Common myeloid progenitor, CD34-positive (primary cell): ENCODE results near the gene TMEM253.
A peak's percentile ranks its signal among the peaks of the same experiment; 100 is the strongest.

Experiments used
- CTCF ChIA-PET: fragments of 350-600 bp; sonication (Branson Sonifier 250); formaldehyde crosslinking; loops from one replicate; lab custom pipeline; 2021; ENCODE audit warnings: antibody characterized with exemption; lab: Charles Lee
- POLR2A ChIA-PET: fragments of 350-600 bp; sonication (Branson Sonifier 250); formaldehyde crosslinking; loops from one replicate; lab custom pipeline; 2021; ENCODE audit warnings: antibody characterized with exemption; lab: Charles Lee
- DNase-seq, 3 donors: peaks; one replicate each; pipeline versions ENCODE4 v3.0.0 to v3.0.0-alpha.2; 2013
- H3K27ac ChIP-seq, 2 experiments: 1 replicate in 1 of 2; 2 replicates in 1 of 2; pipeline ENCODE4 v1.7.0; 2013; ENCODE audit warnings: inconsistent platforms in 2 of 2, low read length in 2 of 2, mild to moderate bottlenecking in 2 of 2, low read depth in 1 of 2, moderate library complexity in 1 of 2; ENCODE audit not compliant: severe bottlenecking in 2 of 2, insufficient read depth in 1 of 2, poor library complexity in 1 of 2
- H3K27me3 ChIP-seq, 5 experiments: replicated peaks in 2 of 5; 1 replicate in 3 of 5; 2 replicates in 2 of 5; pipeline versions ENCODE4 v1.6.1 to v1.7.0; 2013; ENCODE audit warnings: low read length in 4 of 5, mild to moderate bottlenecking in 2 of 5, moderate library complexity in 2 of 5, inconsistent platforms in 1 of 5; ENCODE audit not compliant: insufficient read depth in 5 of 5, control insufficient read depth in 4 of 5
- H3K36me3 ChIP-seq, 4 experiments: 1 replicate in 2 of 4; 2 replicates in 2 of 4; pipeline versions ENCODE4 v1.6.1 to v1.7.0; 2013; ENCODE audit warnings: low read length in 3 of 4, control low read depth in 1 of 4, mild to moderate bottlenecking in 1 of 4; ENCODE audit not compliant: control insufficient read depth in 4 of 4, insufficient read depth in 4 of 4
- H3K4me1 ChIP-seq, 4 experiments: 1 replicate in 3 of 4; 2 replicates in 1 of 4; pipeline versions ENCODE4 v1.6.1 to v1.7.1; 2013; ENCODE audit warnings: low read length in 3 of 4, mild to moderate bottlenecking in 3 of 4, control low read depth in 1 of 4, inconsistent platforms in 1 of 4, moderate library complexity in 1 of 4; ENCODE audit not compliant: control insufficient read depth in 4 of 4, insufficient read depth in 4 of 4; ENCODE audit errors: control extremely low read depth in 1 of 4
- H3K4me3 ChIP-seq, 7 experiments: 1 replicate in 4 of 7; 2 replicates in 3 of 7; pipeline versions ENCODE4 v1.5.1 to v1.7.0; 2013; ENCODE audit warnings: mild to moderate bottlenecking in 7 of 7, low read length in 6 of 7, moderate library complexity in 6 of 7, inconsistent platforms in 2 of 7, low read depth in 2 of 7, control low read depth in 1 of 7; ENCODE audit not compliant: insufficient read depth in 4 of 7, control insufficient read depth in 1 of 7; ENCODE audit errors: extremely low read depth in 1 of 7
- H3K9me3 ChIP-seq, 5 experiments: 1 replicate in 4 of 5; 2 replicates in 1 of 5; pipeline versions ENCODE4 v1.6.1 to v1.7.1; 2013; ENCODE audit warnings: low read length in 4 of 5, mild to moderate bottlenecking in 2 of 5, inconsistent platforms in 1 of 5, low read depth in 1 of 5, moderate library complexity in 1 of 5; ENCODE audit not compliant: control insufficient read depth in 4 of 5, insufficient read depth in 2 of 5; ENCODE audit errors: control extremely low read depth in 1 of 5
- WGBS: methylation state at CpG from one replicate; pipeline ENCODE4 v1.1.5; 2013; ENCODE audit not compliant: insufficient coverage; 5-methylcytosine and 5-hydroxymethylcytosine counted together

The TMEM253 gene

DNA sequence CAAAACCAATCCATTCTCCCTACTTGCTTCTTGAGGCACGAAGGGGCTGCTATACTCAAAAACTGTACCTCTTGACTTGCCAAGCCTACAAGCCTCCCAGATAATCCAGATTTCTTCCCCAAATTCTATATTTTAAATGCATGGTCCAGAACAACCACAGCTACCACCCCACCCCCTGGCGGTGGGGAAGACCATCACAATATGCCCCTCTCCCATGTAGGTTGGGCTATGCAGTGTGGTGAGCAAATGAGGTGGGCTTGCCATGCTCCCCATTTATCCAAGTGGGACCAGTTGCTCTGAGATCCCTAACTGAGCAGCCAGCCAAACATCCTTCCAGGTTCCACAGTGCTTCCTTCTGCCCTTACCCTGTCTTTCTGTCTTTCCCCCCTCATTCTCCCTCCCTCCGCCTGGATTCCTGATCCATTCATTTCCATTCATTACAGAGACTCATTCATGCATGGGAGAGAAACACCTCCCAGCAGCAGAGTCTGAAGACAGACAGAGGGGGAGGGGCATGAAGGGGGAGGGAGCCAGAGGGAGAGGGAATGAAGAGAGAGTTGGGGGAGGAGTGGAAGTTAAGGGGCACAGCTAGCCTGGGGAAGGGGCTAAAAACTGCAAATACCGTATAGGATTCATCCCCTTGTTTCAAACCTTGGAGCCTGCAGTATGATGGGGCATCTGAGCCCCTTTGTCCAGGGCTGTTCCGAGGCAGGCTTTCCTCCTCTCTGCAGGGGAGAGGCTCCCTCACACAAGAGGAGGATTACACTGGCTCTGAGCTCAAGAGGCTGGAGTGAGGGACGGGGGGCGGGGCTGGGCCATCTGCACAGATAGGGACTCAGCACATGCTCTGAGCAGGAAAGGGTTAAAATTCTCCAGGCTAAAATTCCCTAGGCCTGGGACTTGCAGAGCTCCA is 6.8 kb upstream of the TMEM253 start:
- H3K4me3 ChIP-seq, result no peak overlapping the region
- no peak for DNase-seq
- H3K9me3 ChIP-seq, result no peaks in the 10 kb centered on the region
- POLR2A ChIA-PET, result no interaction called here
- H3K4me1 ChIP-seq, result peaks cover 3 to 24% (median 10%) of the 10 kb centered on the region in 4 experiments
- CTCF ChIA-PET, result interaction anchor here (1.6 to 7.4 kb wide), 11 partner anchors 11 to 90 kb away, joined by 5 to 204 read pairs (median 15); partner anchors contain the start of genes ARHGEF40, RNASE7 and TMEM253
- WGBS, result 93% methylated on average over 5 of the region's 7 CpGs
- no peak overlapping the region for H3K27ac ChIP-seq
- peaks cover 0 to 40% (median 15%) of the 10 kb centered on the region in 4 experiments for H3K36me3 ChIP-seq
- H3K27me3 ChIP-seq, result no peaks in the 10 kb centered on the region

GRCh38 chr14:21095430-21096205 is 5.2 kb upstream of the TMEM253 start:
- DNase-seq, result peak in 2 of 3 donors; percentile 37 to 44
- peaks cover 4 to 32% (median 19%) of the 10 kb centered on the region in 4 experiments for H3K4me1 ChIP-seq
- no peaks in the 10 kb centered on the region for H3K27me3 ChIP-seq
- H3K36me3 ChIP-seq, result peaks cover 0 to 26% (median 12%) of the 10 kb centered on the region in 4 experiments
- no peak overlapping the region for H3K4me3 ChIP-seq
- WGBS, result 70% methylated on average over 2 of the region's 6 CpGs
- peak overlapping the region in 1 of 2 experiments; percentile 7 for H3K27ac ChIP-seq
- CTCF ChIA-PET, result interaction anchor here (1.5 to 7.4 kb wide), 6 partner anchors 9 to 81 kb away, joined by 3 to 204 read pairs (median 120); partner anchors contain the start of genes ARHGEF40 and TMEM253
- POLR2A ChIA-PET, result interaction anchor here (0.8 kb wide), 1 partner anchor 27 kb away, joined by 3 read pairs; no protein-coding TSS in a partner anchor
- no peaks in the 10 kb centered on the region for H3K9me3 ChIP-seq

GRCh38 chr14:21096438-21096837 is 4.4 kb upstream of the TMEM253 start:
- peaks cover 4 to 32% (median 19%) of the 10 kb centered on the region in 4 experiments for H3K4me1 ChIP-seq
- CTCF ChIA-PET, result interaction anchor here (0.9 to 7.4 kb wide), 10 partner anchors 8 to 81 kb away, joined by 3 to 204 read pairs (median 7); partner anchors contain the start of genes ARHGEF40 and TMEM253

DNA sequence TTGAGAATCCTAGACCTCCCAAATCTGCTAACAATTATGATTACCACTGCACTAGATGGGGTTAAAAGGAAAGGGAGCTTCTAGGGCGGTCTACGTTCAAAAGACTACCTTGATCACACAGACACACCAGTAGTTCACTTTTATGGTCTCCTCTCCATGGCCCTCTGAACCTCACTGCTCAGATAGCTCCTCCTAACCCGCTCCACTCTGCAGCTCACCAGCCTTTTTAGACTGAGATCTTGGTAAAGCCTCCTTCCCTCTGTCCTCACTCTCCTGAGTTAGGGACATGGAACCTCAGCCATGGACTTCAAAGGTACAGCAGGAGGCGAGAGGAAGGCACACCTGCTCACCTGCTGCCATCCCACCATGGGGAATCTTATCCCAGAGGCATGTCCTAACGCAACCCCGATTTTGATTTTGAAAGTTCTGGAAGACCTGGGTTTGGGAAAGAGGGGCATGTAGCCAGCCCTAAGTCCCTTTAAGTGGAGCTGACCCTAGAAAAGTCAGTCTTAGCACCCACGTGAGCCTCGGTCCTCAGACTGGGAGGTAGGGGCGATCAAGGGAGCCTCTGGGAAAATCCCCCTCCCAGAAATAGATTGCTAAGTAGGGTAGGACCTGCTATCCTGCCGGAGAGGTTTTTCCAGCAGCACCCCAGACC is 3.8 kb upstream of the TMEM253 start:
- H3K36me3 ChIP-seq, result peaks cover 0 to 11% (median 4%) of the 10 kb centered on the region in 4 experiments
- H3K27ac ChIP-seq, result peak overlapping the region in 1 of 2 experiments; percentile 9
- WGBS, result 86% methylated on average over 5 of the region's 10 CpGs
- no peaks in the 10 kb centered on the region for H3K9me3 ChIP-seq
- H3K4me1 ChIP-seq, result peaks cover 4 to 35% (median 22%) of the 10 kb centered on the region in 4 experiments
- ChIA-PET CTCF (interaction anchor here (0.9 to 7.4 kb wide), 10 partner anchors 8 to 82 kb away, joined by 3 to 204 read pairs (median 7); partner anchors contain the start of genes ARHGEF40 and TMEM253), POLR2A (interaction anchor here (0.7 kb wide), 1 partner anchor 25 kb away, joined by 3 read pairs; no protein-coding TSS in a partner anchor)
- DNase-seq, result no peak
- H3K4me3 ChIP-seq, result peak overlapping the region in 4 of 7 experiments; percentile 41 to 70 (median 58)
- H3K27me3 ChIP-seq, result peaks cover 0 to 2% (median 0%) of the 10 kb centered on the region in 5 experiments

More at GRCh38 chr14:21096438-21096837, 4.4 kb upstream of the TMEM253 start:
- Histone ChIP-seq H3K36me3 (peaks cover 0 to 18% (median 7%) of the 10 kb centered on the region in 4 experiments), H3K9me3 (no peaks in the 10 kb centered on the region), H3K4me3 (no peak overlapping the region), H3K27me3 (peaks cover 0 to 2% (median 0%) of the 10 kb centered on the region in 5 experiments), H3K27ac (no peak overlapping the region)
- POLR2A ChIA-PET, result interaction anchor here (0.7 kb wide), 1 partner anchor 25 kb away, joined by 3 read pairs; no protein-coding TSS in a partner anchor
- no peak for DNase-seq
- 100% methylated on average over 3 of the region's 3 CpGs for WGBS

DNA sequence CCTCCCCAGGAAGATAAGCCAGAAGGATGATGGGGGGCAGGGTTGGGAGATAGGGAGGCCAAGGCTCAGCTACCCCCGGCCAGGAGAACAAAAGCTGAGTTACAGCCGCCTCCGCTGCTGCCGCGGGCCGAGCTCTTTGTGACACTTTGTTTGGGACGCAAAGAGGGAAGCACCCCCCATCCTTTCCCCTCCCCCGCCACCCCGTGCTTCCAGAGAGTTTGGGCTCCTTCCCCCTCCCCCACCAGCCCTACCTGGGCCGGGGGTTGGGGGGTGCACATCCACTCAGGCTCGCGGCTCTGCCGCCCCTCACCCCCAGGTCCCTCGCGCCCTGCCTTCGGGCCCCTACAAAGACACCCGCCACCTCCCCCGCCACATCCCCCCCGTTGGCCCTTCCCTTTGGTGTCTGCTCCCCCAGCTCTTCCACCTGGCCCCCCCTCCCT is 3.2 kb upstream of the TMEM253 start:
- peak overlapping the region in 5 of 7 experiments; percentile 35 to 70 (median 57) for H3K4me3 ChIP-seq
- peaks cover 0 to 2% (median 0%) of the 10 kb centered on the region in 5 experiments for H3K27me3 ChIP-seq
- ChIA-PET CTCF (interaction anchor here (1.1 to 7.4 kb wide), 8 partner anchors 7 to 83 kb away, joined by 3 to 204 read pairs (median 57); partner anchors contain the start of genes ARHGEF40 and TMEM253), POLR2A (no interaction called here)
- H3K4me1 ChIP-seq, result peaks cover 4 to 38% (median 23%) of the 10 kb centered on the region in 4 experiments
- no peaks in the 10 kb centered on the region for H3K9me3 ChIP-seq
- peak overlapping the region in 1 of 2 experiments; percentile 9 for H3K27ac ChIP-seq
- H3K36me3 ChIP-seq, result peaks cover 0 to 8% (median 4%) of the 10 kb centered on the region in 4 experiments
- DNase-seq, result peak in 1 of 3 donors; percentile 25
- no CpG with 5 or more reads among the region's 19 CpGs for WGBS
